Measurements from ENCODE around the gene MYO5B. TPM values are rescaled to one million over a fixed set of nuclear protein-coding genes. Genes with fewer than 3 reads are reported as not detected.

Gene MYO5B
- total and polyA plus RNA-seq, 4 donors, result 0.92 to 20.3 (median 2.9) TPM

DNA sequence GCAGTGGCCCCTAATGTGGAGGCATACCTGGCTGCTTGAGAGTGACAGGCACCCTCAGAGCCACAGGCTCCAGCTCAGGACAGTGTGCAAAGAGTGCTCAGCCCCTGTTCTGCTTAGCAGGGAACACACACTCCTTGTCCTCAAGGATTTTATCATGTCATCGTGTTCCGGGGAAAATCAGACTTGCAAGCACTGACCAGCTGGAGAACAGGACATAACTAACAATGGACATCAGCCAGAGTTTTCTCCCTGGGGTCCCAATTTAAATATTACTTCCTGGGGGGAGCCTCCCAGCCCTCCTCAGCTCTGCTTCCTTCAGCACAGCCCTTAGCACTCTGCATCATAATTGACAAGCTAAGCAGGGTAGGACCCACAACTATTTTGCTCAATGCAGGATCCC is 206.2 kb downstream of the MYO5B start:
- 56 to 70% methylated on average over 2 of the region's 2 CpGs for WGBS, 2 donors
- intact Hi-C loops (cut with DNase I), result no loop called here
- no peaks in the 10 kb centered on the region for H3K27me3 ChIP-seq (ENCODE audit: control insufficient read depth in 1 of 2, insufficient read depth in 2 of 2, low read length in 1 of 2)
- no peaks in the 10 kb centered on the region for H3K9me3 ChIP-seq (ENCODE audit: control insufficient read depth, low read length)
- H3K27ac ChIP-seq (ENCODE audit: low read depth in 1 of 2, low read length in 2 of 2), result no peak overlapping the region
- no peak for ATAC-seq (ENCODE audit: low FRiP score)
- no peak for DNase-seq
- H3K4me3 ChIP-seq (ENCODE audit: low read length in 2 of 2), result no peak overlapping the region
- H3K36me3 ChIP-seq (ENCODE audit: control insufficient read depth in 1 of 2, insufficient read depth in 2 of 2, low read length in 1 of 2), result peaks cover 0 to 2% of the 10 kb centered on the region in 2 donors
- H3K4me1 ChIP-seq (ENCODE audit: control insufficient read depth in 1 of 2, insufficient read depth in 2 of 2, low read length in 2 of 2), result no peaks in the 10 kb centered on the region

DNA sequence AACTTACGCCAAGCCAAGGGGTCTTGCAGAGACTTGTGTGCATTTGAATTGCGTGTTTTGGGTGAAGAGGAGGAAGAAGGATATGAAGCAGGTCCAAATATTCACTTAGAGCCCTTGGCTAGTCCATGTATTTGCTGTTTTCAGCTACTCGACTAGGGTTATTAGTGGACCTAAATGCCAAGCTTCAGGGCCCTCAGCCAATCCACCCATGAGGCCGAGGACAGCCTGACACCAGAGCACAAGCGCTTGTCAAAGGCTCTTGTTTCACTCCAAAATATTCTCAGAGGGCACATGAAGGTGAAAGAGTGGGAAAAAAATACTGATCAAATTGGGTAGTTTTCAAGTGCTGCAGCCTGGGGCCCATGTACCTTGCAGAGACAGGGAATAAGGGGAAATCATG is 206.8 kb downstream of the MYO5B start:
- Histone ChIP-seq H3K4me3 (ENCODE audit: low read length in 2 of 2) (no peak overlapping the region), H3K36me3 (ENCODE audit: control insufficient read depth in 1 of 2, insufficient read depth in 2 of 2, low read length in 1 of 2) (peaks cover 0 to 2% of the 10 kb centered on the region in 2 donors), H3K9me3 (ENCODE audit: control insufficient read depth, low read length) (no peaks in the 10 kb centered on the region), H3K27me3 (ENCODE audit: control insufficient read depth in 1 of 2, insufficient read depth in 2 of 2, low read length in 1 of 2) (no peaks in the 10 kb centered on the region), H3K27ac (ENCODE audit: low read depth in 1 of 2, low read length in 2 of 2) (no peak overlapping the region), H3K4me1 (ENCODE audit: control insufficient read depth in 1 of 2, insufficient read depth in 2 of 2, low read length in 2 of 2) (no peaks in the 10 kb centered on the region)
- ATAC-seq (ENCODE audit: low FRiP score), result no peak
- 78 to 85% methylated on average over 5 of the region's 5 CpGs for WGBS, 2 donors
- intact Hi-C loops (cut with DNase I), result no loop called here
- DNase-seq, result no peak

GRCh38 chr18:49985236-49985635 is 209.7 kb downstream of the MYO5B start:
- ATAC-seq (ENCODE audit: low FRiP score), result no peak
- H3K27me3 ChIP-seq (ENCODE audit: control insufficient read depth in 1 of 2, insufficient read depth in 2 of 2, low read length in 1 of 2), result no peaks in the 10 kb centered on the region
- H3K4me3 ChIP-seq (ENCODE audit: low read length in 2 of 2), result no peak overlapping the region
- H3K36me3 ChIP-seq (ENCODE audit: control insufficient read depth in 1 of 2, insufficient read depth in 2 of 2, low read length in 1 of 2), result peaks cover 0 to 2% of the 10 kb centered on the region in 2 donors
- no peaks in the 10 kb centered on the region for H3K4me1 ChIP-seq (ENCODE audit: control insufficient read depth in 1 of 2, insufficient read depth in 2 of 2, low read length in 2 of 2)
- intact Hi-C loops (cut with DNase I), result no loop called here
- H3K27ac ChIP-seq (ENCODE audit: low read depth in 1 of 2, low read length in 2 of 2), result no peak overlapping the region
- WGBS, 2 donors, result 74 to 84% methylated on average over 3 of the region's 3 CpGs
- no peaks in the 10 kb centered on the region for H3K9me3 ChIP-seq (ENCODE audit: control insufficient read depth, low read length)
- DNase-seq, result no peak

GRCh38 chr18:49980896-49981295 is 214.1 kb downstream of the MYO5B start:
- H3K4me1 ChIP-seq (ENCODE audit: control insufficient read depth in 1 of 2, insufficient read depth in 2 of 2, low read length in 2 of 2), result peaks cover 0 to 7% of the 10 kb centered on the region in 2 donors
- ATAC-seq (ENCODE audit: low FRiP score) (no peak), DNase-seq (no peak)
- H3K4me3 ChIP-seq (ENCODE audit: low read length in 2 of 2), result no peak overlapping the region
- no peaks in the 10 kb centered on the region for H3K9me3 ChIP-seq (ENCODE audit: control insufficient read depth, low read length)
- WGBS, 2 donors, result 81 to 83% methylated on average over 4 of the region's 4 CpGs
- no peak overlapping the region for H3K27ac ChIP-seq (ENCODE audit: low read depth in 1 of 2, low read length in 2 of 2)
- H3K36me3 ChIP-seq (ENCODE audit: control insufficient read depth in 1 of 2, insufficient read depth in 2 of 2, low read length in 1 of 2), result peaks cover 0 to 2% of the 10 kb centered on the region in 2 donors
- no peaks in the 10 kb centered on the region for H3K27me3 ChIP-seq (ENCODE audit: control insufficient read depth in 1 of 2, insufficient read depth in 2 of 2, low read length in 1 of 2)
- intact Hi-C loops (cut with DNase I), result no loop called here

DNA sequence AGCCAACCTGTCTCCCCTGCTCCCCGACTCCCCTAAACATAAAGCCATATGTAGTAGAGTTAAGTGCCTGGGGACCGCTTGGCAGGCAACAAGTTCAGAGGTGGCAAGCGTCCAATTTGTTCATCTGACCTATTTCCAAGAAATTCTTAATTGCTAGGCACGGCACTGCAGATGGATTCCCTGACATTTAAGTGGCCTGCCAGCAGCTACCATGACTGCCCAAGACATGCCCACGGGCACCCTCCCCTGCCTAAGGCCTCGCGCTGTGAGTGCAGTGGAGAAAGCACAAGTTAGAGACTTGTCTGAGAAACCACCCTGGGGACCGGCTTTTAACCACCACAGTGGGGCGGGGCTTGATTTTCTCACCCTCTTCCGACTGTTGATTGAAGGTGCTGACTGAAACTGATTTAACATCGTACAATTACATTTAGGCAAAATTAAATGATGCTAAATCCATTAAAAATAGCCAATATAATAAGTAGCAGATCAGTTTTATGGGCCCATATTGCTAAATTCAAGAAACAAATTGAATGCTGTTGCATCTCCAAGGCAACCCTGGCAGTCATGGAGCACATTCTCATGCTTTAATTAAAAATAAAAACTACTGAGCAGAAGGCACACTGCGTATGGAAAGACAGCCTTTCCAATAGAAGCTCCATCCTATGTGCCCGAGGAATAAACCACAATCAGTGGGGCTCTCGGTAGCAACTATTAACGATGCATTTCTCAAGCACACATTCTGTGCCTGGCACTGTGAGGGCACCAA is 218.0 kb downstream of the MYO5B start:
- Histone ChIP-seq H3K27me3 (ENCODE audit: control insufficient read depth in 1 of 2, insufficient read depth in 2 of 2, low read length in 1 of 2) (no peaks in the 10 kb centered on the region), H3K36me3 (ENCODE audit: control insufficient read depth in 1 of 2, insufficient read depth in 2 of 2, low read length in 1 of 2) (no peaks in the 10 kb centered on the region), H3K4me1 (ENCODE audit: control insufficient read depth in 1 of 2, insufficient read depth in 2 of 2, low read length in 2 of 2) (peaks cover 0 to 7% of the 10 kb centered on the region in 2 donors), H3K27ac (ENCODE audit: low read depth in 1 of 2, low read length in 2 of 2) (no peak overlapping the region), H3K4me3 (ENCODE audit: low read length in 2 of 2) (no peak overlapping the region), H3K9me3 (ENCODE audit: control insufficient read depth, low read length) (no peaks in the 10 kb centered on the region)
- WGBS, 2 donors, result 38 to 48% methylated on average over 15 of the region's 15 CpGs
- DNase-seq (peak in 1 of 2 donors; percentile 49), ATAC-seq (ENCODE audit: low FRiP score) (no peak)
- intact Hi-C loops (cut with DNase I), result no loop called here

- intact Hi-C loops (cut with DNase I), result no loop called here
- no peaks in the 10 kb centered on the region for H3K27me3 ChIP-seq (ENCODE audit: control insufficient read depth in 1 of 2, insufficient read depth in 2 of 2, low read length in 1 of 2)
- no peaks in the 10 kb centered on the region for H3K9me3 ChIP-seq (ENCODE audit: control insufficient read depth, low read length)
- peaks cover 0 to 7% of the 10 kb centered on the region in 2 donors for H3K4me1 ChIP-seq (ENCODE audit: control insufficient read depth in 1 of 2, insufficient read depth in 2 of 2, low read length in 2 of 2)
- H3K4me3 ChIP-seq (ENCODE audit: low read length in 2 of 2), result no peak overlapping the region
- H3K27ac ChIP-seq (ENCODE audit: low read depth in 1 of 2, low read length in 2 of 2), result no peak overlapping the region
- WGBS, 2 donors, result 94 to 96% methylated on average over 3 of the region's 3 CpGs
- H3K36me3 ChIP-seq (ENCODE audit: control insufficient read depth in 1 of 2, insufficient read depth in 2 of 2, low read length in 1 of 2), result no peaks in the 10 kb centered on the region
- ATAC-seq (ENCODE audit: low FRiP score) (no peak), DNase-seq (no peak)
Observed at GRCh38 chr18:49976001-49976400, 218.9 kb downstream of the MYO5B start.

GRCh38 chr18:49974079-49974478 is 220.9 kb downstream of the MYO5B start:
- Histone ChIP-seq H3K36me3 (ENCODE audit: control insufficient read depth in 1 of 2, insufficient read depth in 2 of 2, low read length in 1 of 2) (no peaks in the 10 kb centered on the region), H3K4me3 (ENCODE audit: low read length in 2 of 2) (no peak overlapping the region), H3K4me1 (ENCODE audit: control insufficient read depth in 1 of 2, insufficient read depth in 2 of 2, low read length in 2 of 2) (peaks cover 0 to 7% of the 10 kb centered on the region in 2 donors), H3K9me3 (ENCODE audit: control insufficient read depth, low read length) (no peaks in the 10 kb centered on the region), H3K27ac (ENCODE audit: low read depth in 1 of 2, low read length in 2 of 2) (no peak overlapping the region), H3K27me3 (ENCODE audit: control insufficient read depth in 1 of 2, insufficient read depth in 2 of 2, low read length in 1 of 2) (no peaks in the 10 kb centered on the region)
- no peak for DNase-seq
- ATAC-seq (ENCODE audit: low FRiP score), result no peak
- 97 to 98% methylated on average over 9 of the region's 9 CpGs for WGBS, 2 donors
- intact Hi-C loops (cut with DNase I), result no loop called here

DNA sequence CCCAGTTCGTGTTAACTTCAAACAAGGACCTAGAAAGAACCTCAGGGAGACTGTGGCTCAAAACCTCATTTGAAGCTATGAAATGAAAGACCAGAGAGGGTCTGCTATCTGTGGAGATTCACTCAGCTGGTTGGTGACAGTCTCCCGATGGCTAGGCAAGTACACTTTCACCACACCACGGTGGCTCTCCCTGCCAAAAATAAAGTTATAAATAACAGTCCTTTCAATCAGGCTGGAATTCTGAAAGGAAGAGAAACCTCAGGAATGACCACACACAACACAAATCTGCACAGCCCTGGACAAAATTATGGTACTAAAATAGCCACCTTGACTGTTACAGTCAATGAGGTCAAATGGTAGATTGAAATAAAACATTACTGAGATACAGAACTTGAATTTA is 221.4 kb downstream of the MYO5B start:
- no peaks in the 10 kb centered on the region for H3K36me3 ChIP-seq (ENCODE audit: control insufficient read depth in 1 of 2, insufficient read depth in 2 of 2, low read length in 1 of 2)
- no peaks in the 10 kb centered on the region for H3K9me3 ChIP-seq (ENCODE audit: control insufficient read depth, low read length)
- no peak for ATAC-seq (ENCODE audit: low FRiP score)
- no peak overlapping the region for H3K4me3 ChIP-seq (ENCODE audit: low read length in 2 of 2)
- no peak for DNase-seq
- peaks cover 0 to 7% of the 10 kb centered on the region in 2 donors for H3K4me1 ChIP-seq (ENCODE audit: control insufficient read depth in 1 of 2, insufficient read depth in 2 of 2, low read length in 2 of 2)
- intact Hi-C loops (cut with DNase I), result no loop called here
- no peaks in the 10 kb centered on the region for H3K27me3 ChIP-seq (ENCODE audit: control insufficient read depth in 1 of 2, insufficient read depth in 2 of 2, low read length in 1 of 2)
- H3K27ac ChIP-seq (ENCODE audit: low read depth in 1 of 2, low read length in 2 of 2), result no peak overlapping the region
- WGBS, 2 donors, result 50 to 60% methylated on average over 3 of the region's 3 CpGs

DNA sequence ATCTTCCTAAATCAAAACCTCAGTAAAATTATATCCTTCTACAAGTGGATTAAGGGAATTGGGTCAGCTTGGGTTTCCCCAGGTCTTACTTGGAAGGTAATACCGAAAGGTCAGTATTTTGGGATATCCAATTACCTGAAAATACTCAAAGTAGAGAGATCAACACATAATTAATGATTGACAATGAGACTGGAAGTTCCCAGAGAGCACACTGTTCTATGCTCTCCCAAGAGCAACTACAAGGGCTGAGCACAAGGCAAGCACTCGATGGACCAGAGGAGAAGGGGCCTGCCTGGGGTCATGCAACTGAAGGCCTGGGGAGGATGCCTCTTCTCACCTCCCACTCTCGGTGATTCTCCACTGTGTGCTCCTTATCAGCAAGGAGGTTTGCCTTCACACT is 222.4 kb downstream of the MYO5B start:
- no peak for ATAC-seq (ENCODE audit: low FRiP score)
- no peak for DNase-seq
- H3K4me1 ChIP-seq (ENCODE audit: control insufficient read depth in 1 of 2, insufficient read depth in 2 of 2, low read length in 2 of 2), result peaks cover 0 to 7% of the 10 kb centered on the region in 2 donors
- no peaks in the 10 kb centered on the region for H3K9me3 ChIP-seq (ENCODE audit: control insufficient read depth, low read length)
- H3K27ac ChIP-seq (ENCODE audit: low read depth in 1 of 2, low read length in 2 of 2), result no peak overlapping the region
- no peaks in the 10 kb centered on the region for H3K27me3 ChIP-seq (ENCODE audit: control insufficient read depth in 1 of 2, insufficient read depth in 2 of 2, low read length in 1 of 2)
- no peaks in the 10 kb centered on the region for H3K36me3 ChIP-seq (ENCODE audit: control insufficient read depth in 1 of 2, insufficient read depth in 2 of 2, low read length in 1 of 2)
- WGBS, 2 donors, result 92 to 100% methylated on average over 3 of the region's 3 CpGs
- H3K4me3 ChIP-seq (ENCODE audit: low read length in 2 of 2), result no peak overlapping the region
- intact Hi-C loops (cut with DNase I), result no loop called here
